ENCODE measurements around the gene MIAT. TPM values are rescaled to one million over a fixed set of nuclear protein-coding genes. Genes with fewer than 3 reads are reported as not detected.
A peak's percentile ranks its signal among the peaks of the same experiment; 100 is the strongest.
"Not testable (repeated sequence)": the region's sequence is repeated elsewhere in the genome, so short reads cannot be mapped to it uniquely, and the experiment has no call there.

MIAT gene
- 1.1 TPM for total RNA-seq

DNA sequence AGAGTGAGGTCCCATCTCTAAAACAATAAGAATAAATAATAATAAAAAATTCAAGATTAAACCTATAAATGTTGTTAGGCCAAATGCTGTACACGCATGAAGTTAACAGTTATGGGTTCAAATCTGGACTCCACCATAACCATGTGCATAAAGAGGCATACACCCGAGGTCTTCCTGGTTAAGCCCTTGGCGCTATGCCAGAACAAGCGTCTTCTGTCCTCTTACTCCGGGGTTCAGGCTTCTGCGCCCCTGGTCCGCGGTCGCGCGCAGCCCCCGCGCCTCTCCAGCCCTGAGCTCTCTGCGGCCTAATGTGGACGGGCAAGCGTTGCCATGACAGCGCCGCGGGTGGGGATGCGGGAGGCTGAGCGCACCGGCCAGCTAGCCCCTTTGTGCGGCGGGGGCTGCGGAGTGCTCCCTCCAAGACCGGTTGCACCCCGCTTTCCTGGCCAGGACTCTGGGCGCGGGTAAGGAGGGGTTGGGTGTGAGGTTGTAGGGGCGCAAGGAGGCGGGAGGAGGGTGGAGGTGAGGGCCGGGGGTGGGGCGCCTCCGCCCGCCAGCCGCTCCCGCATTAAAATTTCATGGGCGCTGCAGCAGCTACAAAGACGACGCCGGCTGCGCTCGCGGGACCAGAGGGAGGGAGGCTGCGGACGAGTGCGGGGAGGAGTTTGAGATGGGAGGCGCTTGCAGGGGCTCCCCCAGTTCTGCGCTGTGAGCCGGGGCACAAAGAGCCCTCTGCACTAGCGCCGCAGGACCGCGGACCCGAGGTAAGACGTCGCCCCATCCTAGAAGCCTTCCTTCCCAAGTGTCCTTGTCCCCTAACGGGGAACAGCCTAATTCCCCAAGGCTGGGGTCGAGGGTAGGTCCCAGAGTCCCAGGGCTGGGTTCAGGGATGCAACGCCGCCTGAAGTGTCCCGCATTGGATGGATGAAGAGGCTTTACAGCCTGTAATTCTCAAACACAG, at the start of gene MIAT:
MIAT (plus strand) TSS at position 698 of the 961 bp plus-strand sequence.
- ATAC-seq, result peak; percentile 36

GRCh38 chr22:26608129-26608528, 49.3 kb upstream of the MIAT start:
- no peak for ATAC-seq

DNA sequence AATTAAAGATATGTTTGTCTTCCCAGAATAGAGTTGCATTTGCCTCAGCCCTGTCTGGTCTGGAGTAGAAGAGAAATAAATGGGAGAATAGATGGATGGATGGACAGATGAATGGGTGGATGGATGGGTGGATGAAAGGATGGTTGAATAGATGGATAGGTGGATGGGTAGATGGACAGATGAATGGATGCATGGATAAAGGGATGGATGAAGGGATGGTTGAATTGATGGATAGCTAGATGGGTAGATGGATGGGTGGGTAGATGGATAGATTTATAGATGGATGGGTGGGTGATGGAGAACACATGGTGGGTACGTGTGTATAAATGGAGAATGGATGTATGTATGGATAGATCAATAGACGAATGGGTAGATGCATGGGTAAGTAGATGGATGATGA, 48.1 kb upstream of the MIAT start:
- no peak for ATAC-seq

DNA sequence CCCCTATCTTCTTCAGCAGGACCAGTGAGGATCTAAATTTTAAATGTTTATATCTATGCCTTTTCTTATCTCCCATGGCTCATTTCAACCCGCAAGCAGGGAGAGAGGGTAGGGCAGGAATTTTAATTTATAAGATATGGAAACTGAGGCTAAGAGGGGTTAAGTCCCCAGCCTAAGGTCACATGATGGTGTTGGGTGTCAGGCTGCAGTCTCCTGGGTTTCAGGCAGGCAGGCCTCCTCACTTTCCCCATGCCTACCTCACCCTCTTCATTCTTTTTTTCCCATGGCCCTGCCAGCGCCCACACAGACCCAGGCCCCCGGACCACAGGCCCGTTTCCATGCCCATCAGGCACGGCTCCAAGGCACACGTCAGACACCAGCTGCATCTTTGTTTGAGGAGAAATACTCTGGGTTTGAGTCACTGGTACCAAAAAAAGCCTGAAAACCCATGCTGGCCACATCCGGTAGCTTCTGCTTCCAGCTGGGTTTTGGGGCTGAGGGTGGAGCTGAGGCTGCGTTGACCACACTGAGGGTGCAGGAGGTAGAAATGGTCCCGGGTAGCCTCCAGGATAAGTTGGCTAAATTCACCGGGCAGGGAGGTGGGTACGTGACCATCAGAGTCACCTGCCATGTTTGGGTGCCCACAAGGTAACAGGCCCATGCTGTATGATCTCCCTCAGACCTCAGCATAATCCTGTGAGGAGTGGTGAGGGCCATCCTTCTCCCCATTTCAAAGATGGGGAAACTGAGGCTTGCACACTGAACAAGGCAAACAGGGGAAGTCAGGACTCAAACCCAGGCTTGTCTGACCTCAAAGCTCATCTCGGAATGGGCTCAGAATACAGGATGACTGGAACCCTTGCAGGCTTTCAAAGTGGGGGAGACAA, 47.1 kb upstream of the MIAT start:
- ATAC-seq, result no peak

DNA sequence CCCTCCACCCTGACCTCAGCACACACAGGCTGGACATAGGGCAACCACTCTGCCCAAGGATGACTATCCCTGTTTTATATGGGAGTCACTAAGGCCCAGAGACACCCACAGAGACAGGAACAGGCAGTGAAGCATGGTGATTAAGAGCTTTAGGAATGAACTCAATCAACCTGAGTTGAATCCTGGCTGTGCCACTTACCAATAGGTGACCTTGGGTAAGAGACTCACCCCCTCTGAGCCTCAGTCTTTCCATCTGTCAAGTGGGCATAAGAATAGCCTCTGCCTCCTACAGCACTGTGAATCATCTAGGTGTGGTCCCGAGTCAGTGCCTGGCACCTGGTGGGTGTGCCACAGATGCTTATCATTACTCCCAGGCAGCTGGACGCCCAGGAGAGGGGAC, 46.4 kb upstream of the MIAT start:
- ATAC-seq, result peak; percentile 32

DNA sequence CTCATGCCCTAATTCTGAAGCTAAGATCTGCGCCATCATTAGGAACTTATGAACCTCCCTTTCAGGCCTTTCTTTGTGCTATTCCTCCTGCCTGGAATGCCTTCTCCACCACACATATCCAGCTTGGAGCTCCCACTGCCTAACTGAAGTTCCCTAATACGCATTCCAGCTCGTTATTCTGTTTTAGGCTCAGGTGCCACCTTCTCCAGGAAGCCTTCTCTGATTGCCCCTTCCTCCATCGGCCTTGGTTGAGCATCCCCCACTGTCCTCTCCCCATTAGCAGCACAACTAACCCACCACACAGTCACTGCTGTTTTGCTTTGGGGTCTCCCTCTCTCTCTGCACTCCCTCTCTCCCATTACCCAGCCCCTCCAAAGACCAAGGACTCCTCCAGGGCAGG, 44.7 kb upstream of the MIAT start:
- no peak for ATAC-seq

DNA sequence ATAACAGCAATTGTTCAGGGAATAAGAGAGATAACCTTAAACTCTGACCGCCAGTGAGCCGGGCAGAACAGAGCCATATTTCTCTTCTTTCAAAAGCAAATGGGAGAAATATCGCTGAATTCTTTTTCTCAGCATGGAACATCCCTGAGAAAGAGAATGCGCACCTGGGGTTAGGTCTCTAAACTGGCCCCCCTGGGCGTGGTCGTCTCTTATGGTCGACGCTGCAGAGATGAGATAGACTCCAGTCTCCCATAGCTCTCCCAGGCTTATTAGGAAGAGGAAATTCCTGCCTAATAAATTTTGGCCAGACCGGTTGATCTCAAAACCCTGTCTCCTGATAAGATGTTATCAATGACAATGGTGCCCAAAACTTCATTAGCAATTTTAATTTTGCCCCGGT, 43.6 kb upstream of the MIAT start:
- ATAC-seq, result not testable (repeated sequence)

- no peak for ATAC-seq
Observed at GRCh38 chr22:26614322-26614721, 43.1 kb upstream of the MIAT start.

GRCh38 chr22:26615149-26615548, 42.2 kb upstream of the MIAT start:
- ATAC-seq, result no peak

- ATAC-seq, result no peak
Observed at GRCh38 chr22:26615830-26616435, 41.5 kb upstream of the MIAT start.

DNA sequence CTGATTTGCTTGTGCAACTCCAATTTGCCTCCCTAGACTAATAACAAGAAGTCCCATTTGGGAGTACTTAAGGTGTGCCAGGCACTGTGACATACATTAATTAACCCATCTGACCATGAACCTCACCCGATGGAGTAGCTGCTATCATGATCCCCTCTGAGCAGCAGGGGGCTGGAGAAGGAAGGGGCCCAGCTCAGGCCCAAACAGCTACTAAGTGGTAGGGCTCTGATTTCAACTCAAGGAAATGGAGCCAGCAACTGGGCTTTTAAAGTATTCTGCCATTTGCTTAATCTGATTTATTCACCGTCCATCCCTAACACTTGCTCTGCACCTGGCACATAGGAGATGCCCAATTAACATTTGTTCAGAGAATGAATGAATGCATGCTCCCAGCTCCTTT, 40.7 kb upstream of the MIAT start:
- no peak for ATAC-seq

DNA sequence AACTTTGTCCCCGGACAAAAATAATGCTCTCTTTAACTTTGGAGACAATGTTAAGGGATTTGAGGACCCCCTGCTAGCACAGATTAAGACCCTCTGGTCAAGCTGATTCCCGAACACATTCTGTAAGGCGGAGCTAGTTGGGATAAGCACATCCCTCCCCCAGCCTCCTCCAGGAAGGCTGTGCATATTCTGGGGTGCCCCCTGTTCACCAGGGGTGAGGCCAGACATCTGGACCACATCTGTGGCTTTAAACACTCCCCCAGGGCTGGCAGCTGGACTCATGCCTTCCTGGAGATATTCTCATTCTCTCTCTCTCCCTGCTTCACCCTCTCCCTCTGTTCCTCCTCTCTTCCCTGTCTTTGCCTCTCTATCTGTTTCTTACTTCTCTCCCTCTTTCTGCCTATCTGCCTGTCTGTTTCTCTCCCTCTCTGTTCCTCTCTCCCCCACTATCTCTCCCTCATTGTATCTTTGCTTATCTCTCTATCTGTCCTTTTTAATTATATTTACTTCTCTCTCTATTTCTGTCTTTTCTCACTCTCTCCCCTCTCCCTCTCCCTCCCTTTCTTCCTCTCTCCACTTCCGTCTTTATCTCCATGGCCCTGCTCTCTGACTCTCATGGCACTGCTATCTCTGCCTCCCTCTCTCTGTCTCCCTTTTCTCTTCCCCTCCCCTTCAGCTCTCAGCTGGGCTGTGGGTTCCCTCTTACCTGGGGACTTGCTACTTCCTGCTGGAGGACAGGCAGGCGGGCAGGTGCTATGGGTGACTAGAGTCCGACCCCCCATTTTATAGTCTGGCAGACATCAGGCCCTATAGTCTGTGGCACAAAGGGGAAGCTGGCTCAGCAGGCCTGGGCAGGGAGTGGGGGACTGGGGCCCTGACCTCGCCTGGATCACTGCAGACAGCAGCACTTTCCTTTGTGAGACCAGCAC, 39.9 kb upstream of the MIAT start, which contains the start of gene CRYBB1:
CRYBB1 (minus strand) TSS at position 757 of the 929 bp plus-strand sequence. CDS start 1,708 bp downstream, outside the sequence.
- no peak for ATAC-seq

- no peak for ATAC-seq
Observed at GRCh38 chr22:26618455-26618854, 38.9 kb upstream of the MIAT start.

DNA sequence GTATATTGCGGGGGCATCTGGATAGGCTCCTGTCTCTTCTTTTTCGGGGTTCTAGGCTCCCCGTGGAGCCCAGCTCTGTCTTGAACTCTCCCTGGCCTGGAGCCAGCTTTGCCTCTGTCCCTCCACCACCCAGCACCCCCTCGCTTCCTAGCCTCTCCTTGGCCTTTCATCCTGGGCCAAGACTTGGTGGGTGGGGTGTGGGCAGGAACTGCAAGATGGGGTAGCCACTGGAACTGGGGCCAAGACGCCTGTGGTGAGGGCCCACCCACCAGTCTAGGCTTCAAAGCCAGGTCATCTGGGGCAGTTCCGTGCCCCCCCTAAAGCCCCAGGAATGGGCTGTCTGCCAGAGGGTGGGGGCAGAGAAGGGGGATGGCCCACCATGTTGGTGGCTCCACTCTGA, 37.9 kb upstream of the MIAT start:
- peak; percentile 14 for ATAC-seq

DNA sequence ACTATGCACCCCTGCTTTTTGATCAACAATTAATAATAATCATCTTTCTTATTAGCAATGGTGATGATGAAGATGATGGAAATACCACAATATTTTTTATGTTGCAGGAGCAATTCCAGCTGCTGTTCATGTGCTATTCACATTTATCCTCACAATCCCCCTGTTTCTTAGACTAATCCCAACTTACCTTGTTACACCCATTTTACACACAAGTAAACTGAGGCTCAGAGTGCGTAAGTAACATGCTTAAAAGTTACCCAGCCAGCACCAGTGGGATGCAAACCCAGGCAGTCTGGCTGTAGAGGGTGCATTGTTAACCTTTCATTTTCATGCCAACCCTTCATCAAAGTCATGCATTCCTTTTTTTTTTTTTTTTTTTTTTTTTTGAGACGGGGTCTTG, 37.2 kb upstream of the MIAT start:
- no peak for ATAC-seq

DNA sequence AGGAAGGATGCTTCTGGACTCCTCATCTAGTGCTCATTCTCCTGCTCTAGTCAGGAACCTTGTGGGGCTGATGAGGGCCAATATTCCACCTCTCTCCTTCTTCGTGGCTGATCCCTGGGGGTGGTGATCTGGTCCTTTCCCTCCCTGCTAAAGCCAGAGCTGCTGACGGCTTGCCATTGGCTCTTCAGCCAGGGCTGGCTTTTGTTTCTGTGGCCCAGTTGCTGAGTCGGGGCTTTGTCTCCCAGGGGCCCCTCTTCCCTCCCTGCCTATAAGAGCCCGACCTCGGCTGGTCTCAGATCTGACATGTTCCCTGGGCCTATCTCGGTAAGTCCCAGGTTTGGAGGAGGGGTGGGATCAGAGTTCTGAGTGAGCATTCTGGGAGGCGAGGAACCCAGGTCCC, 35.7 kb upstream of the MIAT start, which contains the start of gene CRYBA4:
CRYBA4 (plus strand) TSS at position 301 of the 400 bp plus-strand sequence. CDS start 634 bp downstream, outside the sequence.
- ATAC-seq, result no peak

DNA sequence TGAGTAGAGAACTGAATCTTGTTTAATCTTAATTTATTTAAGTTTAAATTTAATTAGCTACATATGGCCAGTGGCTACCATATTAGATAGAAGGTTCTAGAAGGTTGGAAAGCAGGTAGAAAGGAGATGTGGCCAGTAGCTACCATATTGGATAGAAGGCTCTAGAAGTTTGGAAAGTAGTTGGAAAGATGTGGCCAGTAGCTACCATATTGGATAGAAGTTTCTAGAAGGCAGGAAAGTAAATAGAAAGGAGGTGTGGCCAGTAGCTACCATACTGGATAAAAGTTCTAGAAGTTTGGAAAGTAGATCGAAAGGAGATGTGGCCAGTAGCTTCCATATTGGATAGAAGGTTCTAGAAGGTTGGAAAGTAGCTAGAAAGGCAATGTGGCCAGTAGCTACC, 33.4 kb upstream of the MIAT start:
- no peak for ATAC-seq

GRCh38 chr22:26624803-26625202, 32.6 kb upstream of the MIAT start:
- no peak for ATAC-seq

- no peak for ATAC-seq
Observed at GRCh38 chr22:26629988-26630761, 27.2 kb upstream of the MIAT start.

DNA sequence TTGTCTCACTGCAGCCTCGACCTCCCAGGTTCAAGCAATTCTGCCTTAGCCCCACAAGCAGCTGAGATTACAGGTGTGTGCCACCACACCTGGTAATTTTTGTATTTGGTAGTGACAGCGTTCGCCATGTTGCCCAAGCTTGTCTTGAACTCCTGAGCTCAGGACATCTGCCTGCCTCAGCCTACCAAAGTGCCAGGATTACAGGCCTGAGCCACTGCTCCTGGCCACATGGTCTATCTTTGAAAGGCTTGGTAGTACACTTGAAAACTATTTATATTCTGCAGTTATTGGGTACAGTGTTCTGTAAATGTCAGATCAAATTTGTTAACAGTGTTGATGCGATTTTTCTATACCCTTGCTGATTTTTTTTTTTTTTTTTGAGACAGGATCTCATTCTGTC, 26.1 kb upstream of the MIAT start:
- ATAC-seq, result no peak
